HepG2 (cell line): ENCODE data around the gene CLDN22. TPM values are rescaled to one million over a fixed set of nuclear protein-coding genes. Genes with fewer than 3 reads are reported as not detected.

Source experiments
- ATAC-seq: fragments of 200-7000 bp; cut with Tn5 transposase; 3 replicates; pipeline ENCODE4 v1.9.1; 2020; ENCODE audit warnings: mild to moderate bottlenecking, moderate library complexity
- BruUV-seq: library from RNA; stranded (reverse); fragments of 400-500 nt; replicated peaks from 2 replicates; lab custom pipeline; 2021; lab: Mats Ljungman, UMichigan
- CTCF ChIA-PET: fragments of 300-600 bp; formaldehyde crosslinking; extraction: SDS; loops from one replicate; lab custom pipeline; 2021; ENCODE audit warnings: low total read pairs, inconsistent platforms, low intra/inter-chr PET ratio; lab: Yijun Ruan, JAX
- POLR2A ChIA-PET: fragments of 350-600 bp; sonication (Branson Sonifier 250); formaldehyde crosslinking; loops from one replicate; lab custom pipeline; 2020; ENCODE audit warnings: antibody characterized with exemption, inconsistent platforms; lab: Yijun Ruan, JAX
- DNase-seq: peaks from one replicate; pipeline ENCODE4 v3.0.0-alpha.2; 2015; ENCODE audit warnings: low spot score
- FAIRE-seq: peaks from 3 replicates; lab custom pipeline; 2011; peaks lifted over from hg19 to GRCh38; lab: Jason Lieb, UNC
- H2AFZ ChIP-seq: one replicate; pipeline ENCODE4 v1.6.1; 2011; ENCODE audit warnings: low read length, inconsistent platforms
- H3K27ac ChIP-seq: fragments of 300-600 bp; 3 replicates; pipeline ENCODE4 v1.8.0; 2011; ENCODE audit warnings: mixed run types, mild to moderate bottlenecking, mixed read lengths, low read length, inconsistent platforms; ENCODE audit not compliant: insufficient read depth; ENCODE audit errors: extremely low read length
- H3K27me3 ChIP-seq, 2 experiments: fragments of 200-600 bp in 1 of 2; 2 replicates in 1 of 2; 3 replicates in 1 of 2; pipeline versions ENCODE4 v1.6.0 to v1.8.0; 2011; ENCODE audit warnings: low read length in 2 of 2, mild to moderate bottlenecking in 2 of 2, moderate library complexity in 2 of 2, inconsistent platforms in 1 of 2; ENCODE audit not compliant: insufficient read depth in 2 of 2, control insufficient read depth in 1 of 2
- H3K36me3 ChIP-seq, 2 experiments: fragments of 200-600 bp in 1 of 2; replicated peaks in 1 of 2; 2 replicates in 1 of 2; 3 replicates in 1 of 2; pipeline versions ENCODE4 v1.5.1 to v1.8.0; 2011; ENCODE audit warnings: low read length in 2 of 2, inconsistent platforms in 1 of 2; ENCODE audit not compliant: insufficient read depth in 2 of 2, control insufficient read depth in 1 of 2
- H3K4me1 ChIP-seq: 2 replicates; pipeline ENCODE4 v1.5.1; 2012; ENCODE audit warnings: low read length, inconsistent platforms; ENCODE audit not compliant: insufficient read depth
- H3K4me2 ChIP-seq: 2 replicates; pipeline ENCODE4 v1.6.0; 2011; ENCODE audit warnings: low read depth, low read length, inconsistent platforms
- H3K4me3 ChIP-seq, 3 experiments: fragments of 200-600 bp in 1 of 3; sonication (generic), shearing (Covaris generic) in 1 of 3; replicated peaks in 1 of 3; 2 replicates each; pipeline ENCODE4 v1.5.1; 2011 to 2016; ENCODE audit warnings: low read length in 3 of 3, inconsistent platforms in 2 of 3, low read depth in 2 of 3, mild to moderate bottlenecking in 2 of 3, control low read depth in 1 of 3, mixed read lengths in 1 of 3; ENCODE audit not compliant: insufficient read depth in 1 of 3
- H3K79me2 ChIP-seq: one replicate; pipeline ENCODE4 v1.6.1; 2011; ENCODE audit warnings: low read length, inconsistent platforms; ENCODE audit not compliant: insufficient read depth
- H3K9ac ChIP-seq: 2 replicates; pipeline ENCODE4 v1.6.0; 2011; ENCODE audit warnings: mild to moderate bottlenecking, low read depth, low read length, inconsistent platforms; ENCODE audit not compliant: insufficient read depth
- H3K9me3 ChIP-seq: 2 replicates; pipeline ENCODE4 v1.5.1; 2012; ENCODE audit warnings: mild to moderate bottlenecking, low read length
- H4K20me1 ChIP-seq: 2 replicates; pipeline ENCODE4 v1.6.0; 2011; ENCODE audit warnings: inconsistent platforms, mild to moderate bottlenecking, low read length, moderate library complexity; ENCODE audit not compliant: insufficient read depth
- GATAD1 ChIP-seq: IDR thresholded peaks from 2 replicates; pipeline ENCODE4 v1.6.1; 2016; ENCODE audit warnings: missing genetic modification reagents, missing compliant biosample characterization
- KDM5B ChIP-seq: sonication (generic); formaldehyde crosslinking; IDR thresholded peaks from 2 replicates; pipeline ENCODE4 v1.4.0; 2020; ENCODE audit warnings: missing genetic modification reagents, mild to moderate bottlenecking, borderline replicate concordance
- MED8 ChIP-seq: sonication (generic); formaldehyde crosslinking; IDR thresholded peaks from 2 replicates; pipeline ENCODE4 v1.8.1; 2023; ENCODE audit warnings: mild to moderate bottlenecking, missing genetic modification reagents; ENCODE audit not compliant: insufficient replicate concordance
- PHF5A ChIP-seq: IDR thresholded peaks from one replicate; pipeline ENCODE4 v1.6.1; 2018; ENCODE audit warnings: low read depth, missing genetic modification reagents; ENCODE audit not compliant: unreplicated experiment
- RAD21 ChIP-seq: fragments of 450-650 bp; formaldehyde crosslinking; IDR thresholded peaks from 2 replicates; pipeline ENCODE4 v1.5.0; 2020; ENCODE audit warnings: mild to moderate bottlenecking
- SOX5 ChIP-seq: IDR thresholded peaks from 2 replicates; pipeline ENCODE4 v1.6.1; 2016; ENCODE audit warnings: borderline replicate concordance
- ZBTB7A ChIP-seq: sonication (generic); formaldehyde crosslinking; IDR thresholded peaks from 2 replicates; pipeline ENCODE4 v1.8.0; 2022; ENCODE audit warnings: mild to moderate bottlenecking, missing genetic modification reagents
- ZNF331 ChIP-seq: sonication (generic); formaldehyde crosslinking; IDR thresholded peaks from 2 replicates; pipeline ENCODE4 v1.4.0; 2020; ENCODE audit warnings: missing genetic modification reagents
- ZNF44 ChIP-seq: sonication (generic); formaldehyde crosslinking; IDR thresholded peaks from 2 replicates; pipeline ENCODE4 v1.5.1; 2020; ENCODE audit warnings: mild to moderate bottlenecking, missing genetic modification reagents
- ZNF550 ChIP-seq: sonication (generic); formaldehyde crosslinking; IDR thresholded peaks from 2 replicates; pipeline ENCODE4 v1.4.0; 2020; ENCODE audit warnings: mild to moderate bottlenecking, missing genetic modification reagents, borderline replicate concordance
- ZNF552 ChIP-seq: sonication (generic); formaldehyde crosslinking; IDR thresholded peaks from 2 replicates; pipeline ENCODE4 v1.9.0; 2022; ENCODE audit warnings: missing genetic modification reagents, mild to moderate bottlenecking, borderline replicate concordance
- ZNF558 ChIP-seq: sonication (generic); formaldehyde crosslinking; IDR thresholded peaks from 2 replicates; pipeline ENCODE4 v1.9.0; 2022; ENCODE audit warnings: mild to moderate bottlenecking, missing genetic modification reagents, borderline replicate concordance
- WGBS: methylation state at CpG from one replicate; pipeline ENCODE4 v1.1.6; 2017; ENCODE audit warnings: low lambda C conversion rate; 5-methylcytosine and 5-hydroxymethylcytosine counted together
- in situ Hi-C: cut with HindIII; loops from 2 replicates; pipeline ENCODE4 v1.10.0; 2017; ENCODE audit warnings: low pct_unique_long_range_greater_than_20kb; ENCODE audit not compliant: extremely low pct_ligation_motif_present
- intact Hi-C: fragments of 100-400 bp; cut with micrococcal nuclease; formaldehyde crosslinking; loops from one replicate; pipeline ENCODE4 v1.10.0; 2022; ENCODE audit not compliant: unreplicated experiment
- polyA plus RNA-seq, 8 experiments: library from polyadenylated mRNA; depleted of rRNA in 3 of 8; stranded (reverse) in 7 of 8; unstranded in 1 of 8; fragments of >200 nt; fragmentation: Illumina TruSeq in 4 of 8; extraction: Trizol in 4 of 8; gene quantifications; 2 replicates each; pipeline versions ENCODE4 v1.2.1 to v1.2.3, GENCODE V29; 2011 to 2016; ENCODE audit warnings: low read depth in 4 of 8, missing spikeins in 1 of 8, mixed read lengths in 1 of 8; ENCODE audit not compliant: insufficient read depth in 1 of 8
- total RNA-seq, 5 experiments: library from RNA; depleted of rRNA; stranded (reverse); fragments of >200 nt; fragmentation: Illumina TruSeq; extraction: Trizol; gene quantifications; 2 replicates each; pipeline ENCODE4 v1.2.3, GENCODE V29; 2016; ENCODE audit warnings: low read depth in 1 of 5
- TF ChIP-seq, protein P1 (sequence below): sonication (generic); formaldehyde crosslinking; IDR thresholded peaks from 2 replicates; pipeline ENCODE4 v1.5.0; 2020; ENCODE audit warnings: mild to moderate bottlenecking, missing genetic modification reagents, borderline replicate concordance
- TF ChIP-seq, protein P2 (sequence below): IDR thresholded peaks from 2 replicates; pipeline ENCODE4 v1.6.1; 2016; ENCODE audit warnings: missing compliant biosample characterization, missing genetic modification reagents, borderline replicate concordance

Gene CLDN22
- total and polyA plus RNA-seq, 2 of the 13 experiments (the other 11 are each of a cell fraction or from before 2014, with no cell fraction given) = 0.07 TPM; not detected in 1

- TF ChIP-seq, protein P1, sequence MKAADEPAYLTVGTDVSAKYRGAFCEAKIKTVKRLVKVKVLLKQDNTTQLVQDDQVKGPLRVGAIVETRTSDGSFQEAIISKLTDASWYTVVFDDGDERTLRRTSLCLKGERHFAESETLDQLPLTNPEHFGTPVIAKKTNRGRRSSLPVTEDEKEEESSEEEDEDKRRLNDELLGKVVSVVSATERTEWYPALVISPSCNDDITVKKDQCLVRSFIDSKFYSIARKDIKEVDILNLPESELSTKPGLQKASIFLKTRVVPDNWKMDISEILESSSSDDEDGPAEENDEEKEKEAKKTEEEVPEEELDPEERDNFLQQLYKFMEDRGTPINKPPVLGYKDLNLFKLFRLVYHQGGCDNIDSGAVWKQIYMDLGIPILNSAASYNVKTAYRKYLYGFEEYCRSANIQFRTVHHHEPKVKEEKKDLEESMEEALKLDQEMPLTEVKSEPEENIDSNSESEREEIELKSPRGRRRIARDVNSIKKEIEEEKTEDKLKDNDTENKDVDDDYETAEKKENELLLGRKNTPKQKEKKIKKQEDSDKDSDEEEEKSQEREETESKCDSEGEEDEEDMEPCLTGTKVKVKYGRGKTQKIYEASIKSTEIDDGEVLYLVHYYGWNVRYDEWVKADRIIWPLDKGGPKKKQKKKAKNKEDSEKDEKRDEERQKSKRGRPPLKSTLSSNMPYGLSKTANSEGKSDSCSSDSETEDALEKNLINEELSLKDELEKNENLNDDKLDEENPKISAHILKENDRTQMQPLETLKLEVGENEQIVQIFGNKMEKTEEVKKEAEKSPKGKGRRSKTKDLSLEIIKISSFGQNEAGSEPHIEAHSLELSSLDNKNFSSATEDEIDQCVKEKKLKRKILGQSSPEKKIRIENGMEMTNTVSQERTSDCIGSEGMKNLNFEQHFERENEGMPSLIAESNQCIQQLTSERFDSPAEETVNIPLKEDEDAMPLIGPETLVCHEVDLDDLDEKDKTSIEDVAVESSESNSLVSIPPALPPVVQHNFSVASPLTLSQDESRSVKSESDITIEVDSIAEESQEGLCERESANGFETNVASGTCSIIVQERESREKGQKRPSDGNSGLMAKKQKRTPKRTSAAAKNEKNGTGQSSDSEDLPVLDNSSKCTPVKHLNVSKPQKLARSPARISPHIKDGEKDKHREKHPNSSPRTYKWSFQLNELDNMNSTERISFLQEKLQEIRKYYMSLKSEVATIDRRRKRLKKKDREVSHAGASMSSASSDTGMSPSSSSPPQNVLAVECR (CRISPR knock-in tag) = no peak
- no peak for TF ChIP-seq ZNF558 (CRISPR knock-in tag)
- TF ChIP-seq MED8 (CRISPR knock-in tag) = no peak
- no peak for TF ChIP-seq GATAD1 (CRISPR knock-in tag)
- TF ChIP-seq, protein P2, sequence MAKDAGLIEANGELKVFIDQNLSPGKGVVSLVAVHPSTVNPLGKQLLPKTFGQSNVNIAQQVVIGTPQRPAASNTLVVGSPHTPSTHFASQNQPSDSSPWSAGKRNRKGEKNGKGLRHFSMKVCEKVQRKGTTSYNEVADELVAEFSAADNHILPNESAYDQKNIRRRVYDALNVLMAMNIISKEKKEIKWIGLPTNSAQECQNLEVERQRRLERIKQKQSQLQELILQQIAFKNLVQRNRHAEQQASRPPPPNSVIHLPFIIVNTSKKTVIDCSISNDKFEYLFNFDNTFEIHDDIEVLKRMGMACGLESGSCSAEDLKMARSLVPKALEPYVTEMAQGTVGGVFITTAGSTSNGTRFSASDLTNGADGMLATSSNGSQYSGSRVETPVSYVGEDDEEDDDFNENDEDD (CRISPR knock-in tag) = no peak
- TF ChIP-seq KDM5B (CRISPR knock-in tag) = no peak
- TF ChIP-seq ZNF331 (CRISPR knock-in tag) = no peak
- no peak for TF ChIP-seq ZNF44
- TF ChIP-seq PHF5A (CRISPR knock-in tag) = no peak
- no peak for TF ChIP-seq SOX5 (CRISPR knock-in tag)
- TF ChIP-seq ZNF552 (CRISPR knock-in tag) = no peak
- TF ChIP-seq ZNF550 (CRISPR knock-in tag) = no peak
- TF ChIP-seq RAD21 (CRISPR knock-in tag) = no peak
- no peak for TF ChIP-seq ZBTB7A (CRISPR knock-in tag)
- Histone ChIP-seq H3K27me3 (no peaks in the 10 kb centered on the region), H3K79me2 (no peaks in the 10 kb centered on the region), H4K20me1 (no peaks in the 10 kb centered on the region), H3K4me3 (no peak overlapping the region), H2AFZ (no peak overlapping the region), H3K36me3 (peaks cover 8 to 33% of the 10 kb centered on the region in 2 experiments), H3K4me1 (peaks cover 36% of the 10 kb centered on the region), H3K4me2 (no peak overlapping the region), H3K9ac (no peak overlapping the region), H3K27ac (no peak overlapping the region), H3K9me3 (no peaks in the 10 kb centered on the region)
- CTCF ChIA-PET = no interaction called here
- POLR2A ChIA-PET = no interaction called here
- ATAC-seq (no peak), DNase-seq (no peak), FAIRE-seq (no peak)
- in situ Hi-C loops (no loop called here), intact Hi-C loops (no loop called here)
- BruUV-seq = no TSS peak
- 100% methylated on average over 9 of the region's 10 CpGs for WGBS
Observed at GRCh38 chr4:183318656-183319055, 1.4 kb downstream of the CLDN22 start.
